HG03460 (cell line): ENCODE results near the gene LAMB4.

Experiments used
- ATAC-seq: cut with Tn5 transposase; IDR thresholded peaks from one replicate; pipeline ENCODE4 v1.9.1; 2021; ENCODE audit not compliant: unreplicated experiment

The LAMB4 gene

DNA sequence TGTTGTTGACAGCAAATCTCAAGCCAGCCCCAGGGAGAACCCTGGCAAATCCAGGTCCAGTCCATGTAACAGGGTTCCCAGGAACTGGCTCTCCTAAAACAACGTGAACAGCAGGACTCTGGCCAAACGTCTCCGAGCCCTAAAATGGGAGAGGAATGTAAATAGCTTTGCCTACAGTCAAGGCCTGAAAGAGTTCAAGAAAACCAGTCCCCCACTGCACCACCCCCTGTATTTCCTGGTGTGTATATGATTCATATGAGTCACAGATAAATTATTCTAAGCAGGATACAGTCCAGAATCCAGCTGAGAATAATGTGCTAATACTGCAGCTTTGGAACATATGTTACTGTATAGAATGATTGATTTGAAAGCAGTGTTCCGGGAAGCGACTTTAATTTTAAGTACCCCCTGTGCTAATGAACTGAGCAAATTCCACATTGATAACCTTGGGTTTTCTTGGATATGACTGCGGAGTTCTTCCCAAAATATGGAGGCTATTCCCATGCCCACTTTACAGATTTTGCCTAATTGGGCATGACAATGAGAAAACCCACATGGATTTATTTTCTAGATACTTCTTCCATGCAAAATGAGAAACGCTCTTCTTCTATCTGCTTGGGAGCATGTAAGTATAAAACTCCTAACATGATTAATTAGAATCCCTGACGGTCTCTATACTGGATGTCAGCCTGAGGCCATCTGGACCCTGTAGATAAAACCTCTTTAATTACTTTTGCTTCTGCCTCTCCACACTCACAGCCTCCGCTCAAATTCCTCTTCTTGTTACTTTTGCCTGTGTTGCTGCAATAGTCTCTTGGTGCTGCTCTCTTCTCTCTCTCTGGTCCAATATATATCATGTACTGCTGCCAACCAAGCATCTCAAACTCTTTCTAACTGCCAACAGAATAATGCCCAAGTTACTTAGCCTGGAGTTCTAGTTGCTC, 50.2 kb downstream of the LAMB4 start:
- no peak for ATAC-seq

- ATAC-seq: no peak
Observed at GRCh38 chr7:108079276-108079647, 50.9 kb downstream of the LAMB4 start.

DNA sequence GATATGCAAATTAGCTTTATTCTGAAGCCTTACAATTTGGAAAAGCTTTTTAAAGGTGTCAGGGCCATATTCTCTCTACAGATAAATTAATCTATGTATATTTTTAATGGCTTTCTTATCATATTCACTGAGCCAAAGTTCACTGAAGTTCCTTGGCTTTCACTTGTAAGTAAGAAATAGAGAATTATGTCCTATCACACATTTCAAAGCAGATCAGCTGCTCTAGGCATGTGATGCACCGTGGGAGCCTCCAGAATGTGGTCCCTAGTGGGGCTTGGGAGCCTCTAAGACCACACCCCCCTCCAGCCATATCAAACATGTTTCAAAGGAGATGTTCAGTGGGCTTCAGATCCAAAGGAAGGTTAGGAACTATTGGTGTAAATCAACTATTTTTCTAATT, 51.5 kb downstream of the LAMB4 start:
- ATAC-seq: no peak

GRCh38 chr7:108078211-108078673, 51.9 kb downstream of the LAMB4 start:
- no peak for ATAC-seq

DNA sequence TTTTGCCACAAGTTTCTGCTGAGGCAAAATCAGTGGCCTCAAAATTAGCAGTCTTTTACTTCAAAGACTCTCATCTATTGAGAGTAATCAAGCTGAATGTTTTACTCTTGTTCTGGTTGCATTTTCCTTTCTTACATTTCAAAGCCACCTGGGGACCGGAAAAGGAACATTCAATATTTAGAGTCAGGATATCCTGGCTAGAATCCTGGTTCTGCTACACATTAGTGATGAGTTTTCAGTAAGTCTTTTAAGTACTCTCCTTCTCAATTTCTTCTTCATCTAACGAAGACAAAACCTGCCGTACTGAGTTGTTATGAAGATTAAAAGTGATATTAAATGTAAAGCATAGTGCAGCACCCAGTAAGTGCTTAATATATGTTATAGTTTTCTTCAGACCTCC, 52.5 kb downstream of the LAMB4 start:
- ATAC-seq: no peak

- no peak for ATAC-seq
Observed at GRCh38 chr7:108076156-108076555, 54.0 kb downstream of the LAMB4 start.

GRCh38 chr7:108073305-108074070, 56.7 kb downstream of the LAMB4 start:
- no peak for ATAC-seq

GRCh38 chr7:108072739-108073138, 57.4 kb downstream of the LAMB4 start:
- ATAC-seq: no peak

GRCh38 chr7:108072116-108072515, 58.0 kb downstream of the LAMB4 start:
- no peak for ATAC-seq

DNA sequence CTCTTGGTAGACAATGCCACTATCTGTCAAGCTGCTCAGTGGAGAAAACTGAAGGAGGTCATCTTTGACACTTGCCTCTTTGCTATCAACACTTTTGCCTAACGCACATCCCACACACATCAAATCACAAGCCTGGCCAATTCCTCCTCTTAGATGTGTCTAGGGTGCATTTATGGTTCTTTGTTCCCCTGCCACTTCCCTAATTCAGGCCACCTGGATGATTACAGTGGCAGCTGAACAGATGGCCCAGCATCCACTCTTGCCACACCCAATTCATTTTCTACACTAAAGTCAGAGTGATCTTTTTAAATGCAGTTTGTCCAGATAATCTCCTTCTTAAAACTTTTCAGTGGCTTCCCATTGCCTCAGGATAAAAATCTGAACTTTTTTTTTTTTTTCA, 58.6 kb downstream of the LAMB4 start:
- ATAC-seq: no peak

GRCh38 chr7:108069646-108070045, 60.5 kb downstream of the LAMB4 start:
- no peak for ATAC-seq

DNA sequence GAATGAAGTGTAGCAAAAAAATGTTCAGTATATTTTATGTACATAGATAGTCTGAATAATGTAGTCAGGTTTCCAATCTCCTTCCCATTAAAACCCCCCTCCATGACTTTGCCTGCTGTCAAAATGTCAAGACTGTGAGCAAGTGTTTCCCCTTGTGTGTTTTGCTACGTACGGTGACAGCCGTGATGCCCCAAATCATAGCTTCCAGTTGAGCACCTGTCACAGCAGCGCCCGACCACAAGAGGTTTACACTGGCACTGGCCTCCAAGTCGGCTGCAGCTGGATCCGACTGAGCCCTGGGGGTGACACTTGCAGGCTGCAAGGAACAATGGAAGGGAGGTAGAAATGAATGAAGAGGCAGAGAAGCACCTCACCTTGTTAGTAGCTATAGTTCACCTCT, 62.3 kb downstream of the LAMB4 start:
- ATAC-seq: no peak

- no peak for ATAC-seq
Observed at GRCh38 chr7:108066486-108066885, 63.7 kb downstream of the LAMB4 start.

DNA sequence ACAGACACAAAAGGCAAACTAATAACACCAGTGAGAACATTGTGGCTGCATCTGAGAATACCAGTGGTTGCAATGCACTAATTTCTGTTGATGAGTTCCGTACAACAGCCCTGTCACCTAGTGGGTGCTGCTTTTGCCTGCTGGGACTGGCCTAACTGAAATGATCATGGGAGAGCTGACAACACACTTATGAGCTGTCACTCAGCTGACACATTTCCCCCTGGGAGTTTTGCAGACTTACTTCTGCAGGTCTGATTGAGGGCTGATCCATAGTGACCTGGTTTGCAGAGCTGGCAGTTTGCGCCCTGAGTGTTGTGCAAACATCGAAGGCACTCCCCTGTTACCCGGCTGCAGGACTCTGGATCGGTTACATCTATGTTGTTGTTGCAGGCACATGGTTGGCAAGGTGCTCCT, 66.6 kb downstream of the LAMB4 start:
- ATAC-seq: peak; percentile 57

DNA sequence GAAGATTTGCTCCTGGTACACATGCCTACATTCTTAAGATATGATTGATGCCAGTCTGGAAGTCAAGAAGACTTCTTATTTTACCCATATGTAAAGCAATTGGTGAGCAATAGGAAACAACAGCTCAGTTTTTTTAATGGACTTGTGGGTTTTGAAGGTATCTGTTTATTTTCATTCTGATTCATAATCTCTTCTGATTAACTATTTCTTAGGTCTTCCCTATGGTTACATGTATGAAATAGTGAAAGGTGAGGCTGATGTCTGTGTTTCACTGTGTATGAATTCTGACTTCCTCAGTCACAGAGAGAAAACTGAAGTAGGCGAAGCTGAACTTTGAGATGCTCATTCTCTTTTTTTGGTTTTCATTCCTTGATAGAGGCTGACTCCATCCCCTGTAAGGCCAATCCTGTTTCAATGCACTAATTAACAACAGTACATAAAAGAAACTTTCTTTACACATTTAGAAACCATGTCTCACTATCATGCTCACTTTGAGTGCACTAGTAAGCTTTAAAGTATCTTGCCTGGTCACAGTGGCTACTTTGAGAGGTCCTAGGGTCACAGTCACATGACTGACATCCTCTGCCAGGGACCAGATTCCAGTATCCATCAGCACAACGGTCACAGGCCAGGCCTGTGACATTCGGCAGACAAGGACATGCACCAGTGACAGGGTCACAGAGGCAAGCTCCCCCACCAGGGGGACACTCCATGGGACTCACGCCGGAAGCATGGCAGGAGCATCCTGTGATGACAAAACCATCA, 67.7 kb downstream of the LAMB4 start:
- ATAC-seq: no peak

DNA sequence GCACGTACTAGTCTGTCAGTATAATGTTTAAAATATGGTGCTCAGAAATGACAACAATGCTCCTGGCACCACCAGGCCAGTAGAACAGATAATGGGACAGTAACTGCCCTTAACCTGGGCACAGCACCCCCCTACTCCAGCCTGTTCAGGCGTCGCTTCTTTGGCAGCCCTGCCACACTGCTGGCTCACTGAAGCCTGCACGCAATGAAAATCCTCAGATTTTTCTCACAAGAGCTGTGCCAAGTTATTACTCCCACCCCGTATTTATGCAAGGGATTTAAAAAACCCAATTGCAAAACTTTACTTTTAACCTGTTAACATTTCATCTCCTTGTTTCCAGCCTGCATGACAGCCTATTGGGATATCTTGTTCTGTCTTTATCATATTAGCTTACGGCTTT, 70.6 kb downstream of the LAMB4 start:
- ATAC-seq: no peak

DNA sequence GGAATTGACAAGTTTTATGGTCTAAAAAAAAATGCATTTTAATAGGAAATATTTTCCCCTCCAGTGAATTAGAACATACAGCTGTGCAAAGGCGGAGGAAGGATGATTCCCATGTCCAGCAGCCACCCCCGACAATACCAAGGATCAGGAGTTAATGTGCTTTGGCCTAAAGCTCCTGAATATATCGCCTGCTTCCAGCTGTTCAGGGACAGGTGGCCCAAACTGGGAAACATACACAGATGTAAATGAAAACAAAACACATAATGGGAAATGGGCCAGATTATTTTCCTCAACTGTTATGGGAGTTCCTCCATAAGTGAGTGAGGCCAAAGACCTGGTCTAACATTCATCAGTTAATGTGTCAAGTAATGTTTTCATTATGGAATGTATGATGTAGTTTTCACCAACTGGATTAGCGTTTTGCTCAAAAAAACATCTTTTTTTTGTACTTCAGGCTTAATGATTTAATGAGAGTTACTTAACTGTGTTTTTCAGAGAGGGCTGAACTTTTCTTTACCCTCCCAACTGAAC, 72.1 kb downstream of the LAMB4 start:
- ATAC-seq: no peak

- ATAC-seq: no peak
Observed at GRCh38 chr7:108055611-108056021, 74.5 kb downstream of the LAMB4 start.

GRCh38 chr7:108054537-108054936, 75.6 kb downstream of the LAMB4 start:
- no peak for ATAC-seq

GRCh38 chr7:108053250-108053649, 76.9 kb downstream of the LAMB4 start:
- ATAC-seq: no peak

DNA sequence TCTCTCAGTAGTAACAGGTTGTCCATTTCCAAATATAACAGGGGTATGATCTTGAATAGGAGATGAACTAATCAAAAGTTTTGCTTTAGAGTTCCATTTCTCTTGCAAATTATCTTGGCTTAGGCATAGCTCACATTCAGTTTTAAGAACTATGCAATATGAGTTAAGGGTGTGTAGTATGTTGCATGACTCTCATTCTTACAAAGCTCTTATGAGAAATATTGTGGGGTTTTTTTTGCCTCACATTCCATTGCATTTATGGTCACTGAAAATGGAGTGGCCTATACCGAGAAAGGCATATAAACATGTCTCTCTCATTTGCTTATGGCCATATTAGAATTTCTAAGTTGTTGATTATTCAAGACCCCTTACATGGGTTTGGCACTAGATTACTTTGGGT, 78.7 kb downstream of the LAMB4 start:
- ATAC-seq: no peak
